Endothelial cell of umbilical vein (primary cell): Measurements from ENCODE around the gene OXSR1.

Experiments used
- EZH2 ChIP-seq: IDR thresholded peaks from 2 replicates; pipeline ENCODE4 v1.6.1; 2012; ENCODE audit warnings: borderline replicate concordance, low read depth, mild to moderate bottlenecking, moderate library complexity, low read length, inconsistent platforms; ENCODE audit not compliant: severe bottlenecking
- FOS ChIP-seq: IDR thresholded peaks from 2 replicates; pipeline ENCODE4 v1.6.1; 2011; ENCODE audit warnings: mild to moderate bottlenecking, low read length, moderate library complexity, borderline replicate concordance; ENCODE audit not compliant: insufficient read depth
- GATA2 ChIP-seq: IDR thresholded peaks from 2 replicates; pipeline ENCODE4 v1.7.0; 2011; ENCODE audit warnings: low read depth, mild to moderate bottlenecking, moderate library complexity, mixed read lengths, low read length; ENCODE audit not compliant: insufficient read length, insufficient read depth
- JUN ChIP-seq: IDR thresholded peaks from 2 replicates; pipeline ENCODE4 v1.6.1; 2011; ENCODE audit warnings: borderline replicate concordance, low read depth; ENCODE audit not compliant: insufficient read length, insufficient read depth
- MYC ChIP-seq: IDR thresholded peaks from one replicate; pipeline ENCODE4 v1.6.1; 2011; ENCODE audit warnings: mild to moderate bottlenecking, low read depth, low read length
- POLR2A ChIP-seq: IDR thresholded peaks from 2 replicates; pipeline ENCODE4 v1.6.1; 2012; ENCODE audit warnings: low read depth, mild to moderate bottlenecking, control low read depth, low read length
- POLR2AphosphoS5 ChIP-seq: IDR thresholded peaks from 2 replicates; pipeline ENCODE4 v1.6.1; 2012; ENCODE audit warnings: low read depth, mild to moderate bottlenecking, control low read depth, low read length, moderate library complexity; ENCODE audit not compliant: insufficient read depth
- TF ChIP-seq, protein P1 (sequence below), 2 donors: IDR thresholded peaks; 1 replicate in 1 of 2; 2 replicates in 1 of 2; pipeline ENCODE4 v1.5.1; 2011; ENCODE audit warnings: low read length in 2 of 2, mild to moderate bottlenecking in 2 of 2, moderate library complexity in 2 of 2, control low read depth in 1 of 2, inconsistent platforms in 1 of 2, low read depth in 1 of 2; ENCODE audit not compliant: insufficient read depth in 1 of 2; ENCODE audit errors: extremely low read depth in 1 of 2
- TF ChIP-seq, protein P2 (sequence below): IDR thresholded peaks from 2 replicates; pipeline ENCODE4 v1.6.1; 2011; ENCODE audit not compliant: insufficient read depth, insufficient read length

DNA sequence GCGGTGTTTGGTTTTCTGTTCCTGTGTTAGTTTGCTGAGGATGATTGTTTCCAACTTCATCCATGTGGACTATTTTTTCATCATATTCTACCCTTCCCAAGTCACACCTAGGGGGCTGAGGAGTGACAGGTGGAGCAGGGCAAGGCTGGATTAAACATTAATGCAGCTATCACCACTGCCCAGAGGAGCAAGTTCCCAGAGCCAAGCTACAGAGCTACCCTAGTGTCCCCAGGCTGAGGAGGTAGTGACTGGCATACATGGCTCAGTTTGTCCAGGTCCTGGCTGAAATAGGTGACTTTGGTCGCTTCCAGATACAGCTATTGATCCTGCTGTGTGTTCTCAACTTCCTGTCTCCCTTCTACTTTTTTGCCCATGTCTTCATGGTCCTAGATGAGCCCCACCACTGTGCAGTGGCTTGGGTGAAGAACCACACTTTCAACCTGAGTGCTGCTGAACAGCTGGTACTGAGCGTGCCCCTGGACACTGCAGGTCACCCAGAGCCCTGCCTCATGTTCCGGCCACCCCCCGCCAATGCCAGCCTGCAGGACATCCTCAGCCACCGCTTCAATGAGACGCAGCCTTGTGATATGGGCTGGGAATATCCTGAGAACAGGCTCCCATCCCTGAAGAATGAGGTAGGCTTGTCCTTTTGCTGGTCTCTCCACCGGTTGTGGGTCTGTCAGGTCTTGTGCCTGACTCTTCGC lies 100.4 kb downstream of the OXSR1 start, which contains the start of gene SLC22A13:
- TF ChIP-seq, protein P1, sequence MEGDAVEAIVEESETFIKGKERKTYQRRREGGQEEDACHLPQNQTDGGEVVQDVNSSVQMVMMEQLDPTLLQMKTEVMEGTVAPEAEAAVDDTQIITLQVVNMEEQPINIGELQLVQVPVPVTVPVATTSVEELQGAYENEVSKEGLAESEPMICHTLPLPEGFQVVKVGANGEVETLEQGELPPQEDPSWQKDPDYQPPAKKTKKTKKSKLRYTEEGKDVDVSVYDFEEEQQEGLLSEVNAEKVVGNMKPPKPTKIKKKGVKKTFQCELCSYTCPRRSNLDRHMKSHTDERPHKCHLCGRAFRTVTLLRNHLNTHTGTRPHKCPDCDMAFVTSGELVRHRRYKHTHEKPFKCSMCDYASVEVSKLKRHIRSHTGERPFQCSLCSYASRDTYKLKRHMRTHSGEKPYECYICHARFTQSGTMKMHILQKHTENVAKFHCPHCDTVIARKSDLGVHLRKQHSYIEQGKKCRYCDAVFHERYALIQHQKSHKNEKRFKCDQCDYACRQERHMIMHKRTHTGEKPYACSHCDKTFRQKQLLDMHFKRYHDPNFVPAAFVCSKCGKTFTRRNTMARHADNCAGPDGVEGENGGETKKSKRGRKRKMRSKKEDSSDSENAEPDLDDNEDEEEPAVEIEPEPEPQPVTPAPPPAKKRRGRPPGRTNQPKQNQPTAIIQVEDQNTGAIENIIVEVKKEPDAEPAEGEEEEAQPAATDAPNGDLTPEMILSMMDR (IDR thresholded peaks at IDR 0.05; ENCODE audit: extremely low read depth in 1 of 2, insufficient read depth in 1 of 2, low read depth in 1 of 2, low read length in 2 of 2) = no peak
- TF ChIP-seq POLR2AphosphoS5 = no peak
- no peak for TF ChIP-seq JUN
- no peak for TF ChIP-seq POLR2A
- TF ChIP-seq, protein P2, sequence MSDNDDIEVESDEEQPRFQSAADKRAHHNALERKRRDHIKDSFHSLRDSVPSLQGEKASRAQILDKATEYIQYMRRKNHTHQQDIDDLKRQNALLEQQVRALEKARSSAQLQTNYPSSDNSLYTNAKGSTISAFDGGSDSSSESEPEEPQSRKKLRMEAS = no peak
- no peak for TF ChIP-seq FOS
- no peak for TF ChIP-seq MYC
- TF ChIP-seq EZH2 = no peak
- TF ChIP-seq GATA2 = no peak
